HCT116 (cell line): ENCODE data around the gene KRT1. TPM values are rescaled to one million over a fixed set of nuclear protein-coding genes. Genes with fewer than 3 reads are reported as not detected.

Experiments
- ATAC-seq: fragments of 200-7000 bp; cut with Tn5 transposase; 2 replicates; pipeline ENCODE4 v1.9.1; 2020; ENCODE audit warnings: mild to moderate bottlenecking, moderate library complexity
- BruUV-seq: library from RNA; stranded (reverse); fragments of 400-500 nt; replicated peaks from 2 replicates; lab custom pipeline; 2021; lab: Mats Ljungman, UMichigan
- CTCF ChIA-PET: fragments of 300-600 bp; sonication (Branson Sonifier 250); formaldehyde crosslinking; loops from one replicate; lab custom pipeline; 2021; ENCODE audit warnings: antibody characterized with exemption; lab: Charles Lee
- POLR2A ChIA-PET: fragments of 300-600, 350-600 bp; sonication (Branson Sonifier 250); formaldehyde crosslinking; loops from one replicate; lab custom pipeline; 2021; ENCODE audit warnings: antibody characterized with exemption; lab: Charles Lee
- RAD21 ChIA-PET, 2 experiments: fragments of 300-600 bp; sonication (Branson Sonifier 250); formaldehyde crosslinking; loops; one replicate each; lab custom pipeline; 2023; ENCODE audit warnings: low total read pairs in 2 of 2; ENCODE audit not compliant: uncharacterized antibody in 2 of 2, unreplicated experiment in 2 of 2, low non-redundant PET in 1 of 2; lab: Charles Lee
- DNase-seq: peaks from one replicate; pipeline ENCODE4 v3.0.0-alpha.2; 2010; ENCODE audit warnings: low read depth, low spot score
- H2AFZ ChIP-seq: fragments of 200-600 bp; shearing (Covaris generic), sonication (generic); 2 replicates; pipeline ENCODE4 v1.6.1; 2017; ENCODE audit warnings: low read depth, mixed run types, mixed read lengths, antibody characterized with exemption, low read length; ENCODE audit not compliant: poor library complexity, severe bottlenecking
- H3K27ac ChIP-seq: 2 replicates; pipeline ENCODE4 v1.5.1; 2012; ENCODE audit warnings: low read depth, low read length
- H3K27me3 ChIP-seq: fragments of 200-600 bp; sonication (generic); 2 replicates; pipeline ENCODE4 v1.6.1; 2016; ENCODE audit warnings: mixed run types, low read length, mixed read lengths; ENCODE audit not compliant: insufficient read depth
- H3K36me3 ChIP-seq, 2 experiments: fragments of 200-500 bp in 1 of 2; fragments of 200-600 bp in 1 of 2; sonication (Bioruptor generic) in 1 of 2; sonication (generic) in 1 of 2; 2 replicates each; pipeline versions ENCODE4 v1.5.1 to v1.6.1; 2014 to 2016; ENCODE audit warnings: low read length in 2 of 2, inconsistent platforms in 1 of 2, mixed read lengths in 1 of 2, mixed run types in 1 of 2; ENCODE audit not compliant: insufficient read depth in 2 of 2, control insufficient read depth in 1 of 2
- H3K4me1 ChIP-seq, 2 experiments: fragments of 200-600 bp in 1 of 2; sonication (generic) in 1 of 2; 2 replicates each; pipeline versions ENCODE4 v1.5.1 to v1.6.1; 2012 to 2017; ENCODE audit warnings: low read length in 2 of 2, inconsistent platforms in 1 of 2, mild to moderate bottlenecking in 1 of 2, mixed read lengths in 1 of 2, mixed run types in 1 of 2, moderate library complexity in 1 of 2; ENCODE audit not compliant: insufficient read depth in 2 of 2, control insufficient read depth in 1 of 2
- H3K4me2 ChIP-seq: fragments of 200-600 bp; sonication (generic); 2 replicates; pipeline ENCODE4 v1.6.1; 2017; ENCODE audit warnings: mixed run types, low read length, mixed read lengths
- H3K4me3 ChIP-seq, 2 experiments: fragments of 200-600 bp in 1 of 2; sonication (generic) in 1 of 2; replicated peaks in 1 of 2; 2 replicates each; pipeline ENCODE4 v1.5.1; 2011 to 2016; ENCODE audit warnings: low read length in 2 of 2, control low read depth in 1 of 2, low read depth in 1 of 2, mild to moderate bottlenecking in 1 of 2, mixed read lengths in 1 of 2, mixed run types in 1 of 2
- H3K79me2 ChIP-seq: fragments of 200-600 bp; sonication (generic); 2 replicates; pipeline ENCODE4 v1.6.1; 2017; ENCODE audit warnings: mild to moderate bottlenecking, mixed run types, low read length, moderate library complexity, mixed read lengths; ENCODE audit not compliant: insufficient read depth
- H3K9ac ChIP-seq: fragments of 200-600 bp; sonication (generic); 2 replicates; pipeline ENCODE4 v1.6.1; 2016; ENCODE audit warnings: low read length, mixed read lengths
- H3K9me2 ChIP-seq: fragments of 200-600 bp; sonication (generic), shearing (Covaris generic); 2 replicates; pipeline ENCODE4 v1.6.1; 2017; ENCODE audit warnings: mixed run types, mild to moderate bottlenecking, moderate library complexity; ENCODE audit not compliant: insufficient read depth
- H3K9me3 ChIP-seq, 2 experiments: fragments of 200-500 bp in 1 of 2; fragments of 200-600 bp in 1 of 2; sonication (Bioruptor generic) in 1 of 2; sonication (generic) in 1 of 2; 2 replicates each; pipeline ENCODE4 v1.6.1; 2014 to 2017; ENCODE audit warnings: low read length in 2 of 2, mixed read lengths in 2 of 2, inconsistent platforms in 1 of 2, low read depth in 1 of 2, mild to moderate bottlenecking in 1 of 2, mixed run types in 1 of 2, moderate library complexity in 1 of 2; ENCODE audit not compliant: control insufficient read depth in 1 of 2, insufficient read depth in 1 of 2
- H4K20me1 ChIP-seq: fragments of 200-600 bp; sonication (generic), shearing (Covaris generic); 2 replicates; pipeline ENCODE4 v1.6.1; 2017; ENCODE audit warnings: mixed run types, mild to moderate bottlenecking, moderate library complexity; ENCODE audit not compliant: insufficient read depth
- ATF3 ChIP-seq: IDR thresholded peaks from 2 replicates; pipeline ENCODE4 v1.6.1; 2012
- CBX3 ChIP-seq: IDR thresholded peaks from 2 replicates; pipeline ENCODE4 v1.6.1; 2012; ENCODE audit warnings: low read depth
- CEBPB ChIP-seq: IDR thresholded peaks from 2 replicates; pipeline ENCODE4 v1.6.1; 2012; ENCODE audit warnings: low read depth
- CTCF ChIP-seq, 3 experiments: fragments of 200-600 bp in 1 of 3; sonication (generic) in 1 of 3; IDR thresholded peaks in 2 of 3; conservative IDR thresholded peaks in 1 of 3; 2 replicates each; pipeline ENCODE4 v1.5.1; 2012 to 2017; ENCODE audit warnings: low read depth in 2 of 3, low read length in 2 of 3, antibody characterized with exemption in 1 of 3, borderline replicate concordance in 1 of 3, control low read depth in 1 of 3, mild to moderate bottlenecking in 1 of 3, mixed read lengths in 1 of 3, mixed run types in 1 of 3, moderate library complexity in 1 of 3; ENCODE audit not compliant: insufficient read depth in 1 of 3
- EGR1 ChIP-seq: IDR thresholded peaks from 2 replicates; pipeline ENCODE4 v1.6.1; 2012; ENCODE audit warnings: low read depth
- EZH2 ChIP-seq: fragments of 200-600 bp; sonication (generic); IDR thresholded peaks from 2 replicates; pipeline ENCODE4 v1.6.1; 2017; ENCODE audit warnings: antibody characterized with exemption, mixed run types
- EZH2phosphoT487 ChIP-seq: fragments of 200-600 bp; IDR thresholded peaks from 2 replicates; pipeline ENCODE4 v1.6.1; 2018; ENCODE audit warnings: antibody characterized with exemption, borderline replicate concordance
- FOSL1 ChIP-seq: IDR thresholded peaks from 2 replicates; pipeline ENCODE4 v1.6.1; 2012; ENCODE audit warnings: low read depth
- JUND ChIP-seq: IDR thresholded peaks from 2 replicates; pipeline ENCODE4 v1.6.1; 2012
- POLR2A ChIP-seq: IDR thresholded peaks from 2 replicates; pipeline ENCODE4 v1.7.0; 2011; ENCODE audit warnings: borderline replicate concordance; ENCODE audit not compliant: insufficient read depth, insufficient read length; ENCODE audit errors: extremely low read depth
- POLR2AphosphoS5 ChIP-seq: IDR thresholded peaks from 2 replicates; pipeline ENCODE4 v1.6.1; 2011; ENCODE audit warnings: mild to moderate bottlenecking, low read depth, low read length, moderate library complexity
- RAD21 ChIP-seq: IDR thresholded peaks from 2 replicates; pipeline ENCODE4 v1.6.1; 2012; ENCODE audit warnings: low read depth, mild to moderate bottlenecking
- REST ChIP-seq: IDR thresholded peaks from 2 replicates; pipeline ENCODE4 v1.6.1; 2012; ENCODE audit warnings: low read depth
- SIN3A ChIP-seq: IDR thresholded peaks from 2 replicates; pipeline ENCODE4 v1.6.1; 2012; ENCODE audit warnings: low read depth
- SRF ChIP-seq: IDR thresholded peaks from 2 replicates; pipeline ENCODE4 v1.6.1; 2012; ENCODE audit warnings: low read depth
- TCF7L2 ChIP-seq: IDR thresholded peaks from 2 replicates; pipeline ENCODE4 v1.7.0; 2011; ENCODE audit warnings: borderline replicate concordance, inconsistent platforms; ENCODE audit not compliant: insufficient read depth, insufficient read length; ENCODE audit errors: extremely low read depth
- YY1 ChIP-seq: IDR thresholded peaks from 2 replicates; pipeline ENCODE4 v1.6.1; 2011; ENCODE audit warnings: low read length, low read depth, moderate library complexity, mild to moderate bottlenecking; ENCODE audit not compliant: insufficient replicate concordance; ENCODE audit errors: extremely low read depth
- ZBTB33 ChIP-seq: IDR thresholded peaks from 2 replicates; pipeline ENCODE4 v1.6.1; 2011; ENCODE audit warnings: mild to moderate bottlenecking, low read length, moderate library complexity; ENCODE audit not compliant: insufficient replicate concordance; ENCODE audit errors: extremely low read depth
- ZFX ChIP-seq: fragments of 450-650 bp; IDR thresholded peaks from 2 replicates; pipeline ENCODE4 v1.6.1; 2017
- intact Hi-C: fragments of 100-400 bp; cut with micrococcal nuclease; formaldehyde crosslinking; loops from 2 replicates; pipeline ENCODE4 v1.10.0; 2022
- total RNA-seq: library from RNA; stranded (reverse); gene quantifications from one replicate; pipeline ENCODE4 v1.2.1, GENCODE V29; 2021; ENCODE audit not compliant: unreplicated experiment

Gene KRT1
- total RNA-seq, 1 experiment from 2014 or later: 0.20 TPM

- no peaks in the 10 kb centered on the region for H3K27me3 ChIP-seq
- ATAC-seq (no peak), DNase-seq (no peak)
- no peak overlapping the region for H3K4me2 ChIP-seq
- TF ChIP-seq POLR2AphosphoS5 (no peak), CBX3 (no peak), RAD21 (no peak), CEBPB (no peak), REST (no peak), EZH2 (no peak), SRF (no peak), TCF7L2 (no peak), ATF3 (no peak), FOSL1 (no peak), ZBTB33 (no peak), JUND (no peak), EGR1 (no peak), ZFX (no peak), POLR2A (no peak), EZH2phosphoT487 (no peak), YY1 (no peak), CTCF (IDR thresholded peaks at IDR 0.05 in 2 of 3, conservative IDR thresholded peaks at IDR 0.05 in 1 of 3; ENCODE audit: borderline replicate concordance in 1 of 3, insufficient read depth in 1 of 3, low read depth in 2 of 3, low read length in 2 of 3) (no peak), SIN3A (no peak)
- no peak overlapping the region for H3K9ac ChIP-seq
- no TSS peak for BruUV-seq
- H2AFZ ChIP-seq: no peak overlapping the region
- no peaks in the 10 kb centered on the region for H3K9me2 ChIP-seq
- RAD21 ChIA-PET: no interaction called here
- intact Hi-C loops: no loop called here
- H3K79me2 ChIP-seq: no peaks in the 10 kb centered on the region
- peaks cover 0 to under 1% of the 10 kb centered on the region in 2 experiments; a peak in 1 of 4 replicates for H3K4me1 ChIP-seq
- CTCF ChIA-PET: no interaction called here
- POLR2A ChIA-PET: no interaction called here
- no peaks in the 10 kb centered on the region for H4K20me1 ChIP-seq
- H3K27ac ChIP-seq: no peak overlapping the region
- H3K4me3 ChIP-seq: no peak overlapping the region
- no peaks in the 10 kb centered on the region for H3K36me3 ChIP-seq
- H3K9me3 ChIP-seq: no peaks in the 10 kb centered on the region
Measured at GRCh38 chr12:52661668-52662067, 18.5 kb downstream of the KRT1 start.
